H9 (cell line): Measurements from ENCODE around the gene SYT9. TPM values are rescaled to one million over a fixed set of nuclear protein-coding genes. Genes with fewer than 3 reads are reported as not detected.

Experiments used
- DNase-seq: peaks from one replicate; pipeline ENCODE4 v3.0.0-alpha.2; 2017
- H2AFZ ChIP-seq: one replicate; pipeline ENCODE4 v1.6.1; 2013; ENCODE audit warnings: mild to moderate bottlenecking, low read length, control low read depth, moderate library complexity
- H2AK5ac ChIP-seq: 2 replicates; pipeline ENCODE4 v1.6.1; 2013; ENCODE audit warnings: low read length, control low read depth, mixed read lengths; ENCODE audit not compliant: insufficient read length
- H2BK120ac ChIP-seq: one replicate; pipeline ENCODE4 v1.6.1; 2013; ENCODE audit warnings: low read depth, mild to moderate bottlenecking, low read length, control low read depth, inconsistent platforms; ENCODE audit not compliant: poor library complexity, severe bottlenecking
- H2BK12ac ChIP-seq: 2 replicates; pipeline ENCODE4 v1.6.1; 2013; ENCODE audit warnings: low read length, control low read depth, mixed read lengths, low read depth; ENCODE audit not compliant: insufficient read length
- H2BK15ac ChIP-seq: 2 replicates; pipeline ENCODE4 v1.6.1; 2013; ENCODE audit warnings: low read depth, low read length, control low read depth
- H2BK20ac ChIP-seq: one replicate; pipeline ENCODE4 v1.6.1; 2013; ENCODE audit warnings: low read depth, mild to moderate bottlenecking, low read length, control low read depth, inconsistent platforms; ENCODE audit not compliant: poor library complexity, severe bottlenecking
- H2BK5ac ChIP-seq: 2 replicates; pipeline ENCODE4 v1.6.1; 2013; ENCODE audit warnings: low read length, control low read depth, mixed read lengths; ENCODE audit not compliant: insufficient read length
- H3K14ac ChIP-seq: 2 replicates; pipeline ENCODE4 v1.6.1; 2013; ENCODE audit warnings: low read length, control low read depth; ENCODE audit not compliant: insufficient read depth
- H3K18ac ChIP-seq: 2 replicates; pipeline ENCODE4 v1.6.1; 2013; ENCODE audit warnings: low read depth, mild to moderate bottlenecking, mixed read lengths, low read length, control low read depth; ENCODE audit not compliant: insufficient read length
- H3K23ac ChIP-seq: 2 replicates; pipeline ENCODE4 v1.6.1; 2013; ENCODE audit warnings: low read length, control low read depth, mixed read lengths, low read depth; ENCODE audit not compliant: insufficient read length
- H3K23me2 ChIP-seq: 2 replicates; pipeline ENCODE4 v1.6.1; 2013; ENCODE audit warnings: low read depth, mild to moderate bottlenecking, mixed read lengths, low read length, control low read depth; ENCODE audit not compliant: insufficient read length, poor library complexity, severe bottlenecking
- H3K27ac ChIP-seq: 2 replicates; pipeline ENCODE4 v1.5.1; 2013; ENCODE audit warnings: low read length, control low read depth, mixed read lengths, low read depth; ENCODE audit not compliant: insufficient read length
- H3K27me3 ChIP-seq: 2 replicates; pipeline ENCODE4 v1.6.1; 2013; ENCODE audit warnings: low read length, control low read depth, inconsistent platforms; ENCODE audit not compliant: insufficient read depth
- H3K4ac ChIP-seq: 2 replicates; pipeline ENCODE4 v1.6.1; 2013; ENCODE audit warnings: low read depth, mild to moderate bottlenecking, control low read depth, inconsistent platforms, low read length, moderate library complexity
- H3K4me1 ChIP-seq: 2 replicates; pipeline ENCODE4 v1.6.1; 2013; ENCODE audit warnings: low read length, control low read depth, inconsistent platforms; ENCODE audit not compliant: insufficient read depth
- H3K4me2 ChIP-seq: 2 replicates; pipeline ENCODE4 v1.6.1; 2013; ENCODE audit warnings: low read length, control low read depth, mixed read lengths; ENCODE audit not compliant: insufficient read length, insufficient read depth
- H3K56ac ChIP-seq: 2 replicates; pipeline ENCODE4 v1.6.1; 2013; ENCODE audit warnings: low read depth, mild to moderate bottlenecking, mixed read lengths, low read length, control low read depth; ENCODE audit not compliant: insufficient read length
- H3K79me1 ChIP-seq: 2 replicates; pipeline ENCODE4 v1.6.1; 2013; ENCODE audit warnings: low read depth, mild to moderate bottlenecking, moderate library complexity, low read length, control low read depth, inconsistent platforms; ENCODE audit not compliant: insufficient read depth, poor library complexity, severe bottlenecking
- H3K79me2 ChIP-seq: 2 replicates; pipeline ENCODE4 v1.6.1; 2013; ENCODE audit warnings: low read length, control low read depth, inconsistent platforms; ENCODE audit not compliant: insufficient read depth
- H3K9ac ChIP-seq: 2 replicates; pipeline ENCODE4 v1.6.1; 2013; ENCODE audit warnings: low read length, control low read depth, mixed read lengths; ENCODE audit not compliant: insufficient read length; ENCODE audit errors: extremely low read depth
- H3K9me3 ChIP-seq: one replicate; pipeline ENCODE4 v1.6.1; 2013; ENCODE audit warnings: low read depth, low read length, inconsistent platforms; ENCODE audit not compliant: control insufficient read depth
- H3T11ph ChIP-seq: one replicate; pipeline ENCODE4 v1.6.1; 2013; ENCODE audit warnings: mild to moderate bottlenecking, low read length, control low read depth, inconsistent platforms
- H4K20me1 ChIP-seq: one replicate; pipeline ENCODE4 v1.6.1; 2013; ENCODE audit not compliant: control insufficient read depth, insufficient read length, insufficient read depth
- H4K5ac ChIP-seq: 2 replicates; pipeline ENCODE4 v1.6.1; 2013; ENCODE audit warnings: low read depth, mild to moderate bottlenecking, mixed read lengths, low read length, control low read depth; ENCODE audit not compliant: insufficient read length
- H4K8ac ChIP-seq: replicated peaks from 2 replicates; pipeline ENCODE4 v1.6.1; 2013; ENCODE audit warnings: low read length, control low read depth, mixed read lengths, low read depth; ENCODE audit not compliant: insufficient read length
- H4K91ac ChIP-seq: 2 replicates; pipeline ENCODE4 v1.6.1; 2013; ENCODE audit warnings: low read depth, mild to moderate bottlenecking, moderate library complexity, mixed read lengths, low read length, control low read depth; ENCODE audit not compliant: insufficient read length
- H3K27ac Mint-ChIP-seq, 3 experiments: 2 replicates in 2 of 3; 3 replicates in 1 of 3; pipeline ENCODE4 v1.8.0; 2020 to 2021; ENCODE audit warnings: mixed read lengths in 3 of 3, mild to moderate bottlenecking in 1 of 3, moderate library complexity in 1 of 3
- H3K27me3 Mint-ChIP-seq: 2 replicates; pipeline ENCODE4 v1.8.0; 2021; ENCODE audit warnings: low read depth, mild to moderate bottlenecking, moderate library complexity, mixed read lengths
- H3K36me3 Mint-ChIP-seq, 3 experiments: 2 replicates in 2 of 3; 3 replicates in 1 of 3; pipeline ENCODE4 v1.8.0; 2020 to 2021; ENCODE audit warnings: low read depth in 3 of 3, mixed read lengths in 3 of 3; ENCODE audit not compliant: insufficient read depth in 1 of 3
- H3K4me1 Mint-ChIP-seq, 2 experiments: 2 replicates each; pipeline ENCODE4 v1.8.0; 2020; ENCODE audit warnings: mixed read lengths in 2 of 2
- H3K4me3 Mint-ChIP-seq, 2 experiments: 2 replicates in 1 of 2; 3 replicates in 1 of 2; pipeline ENCODE4 v1.8.0; 2020 to 2021; ENCODE audit warnings: mild to moderate bottlenecking in 2 of 2, mixed read lengths in 2 of 2, moderate library complexity in 1 of 2
- H3K9me3 Mint-ChIP-seq, 2 experiments: 2 replicates in 1 of 2; 3 replicates in 1 of 2; pipeline ENCODE4 v1.8.0; 2020; ENCODE audit warnings: mild to moderate bottlenecking in 2 of 2, mixed read lengths in 2 of 2, moderate library complexity in 1 of 2
- CTCF ChIP-seq: fragments of 200-600 bp; sonication (generic); conservative IDR thresholded peaks from 3 replicates; pipeline ENCODE4 v1.8.0; 2021; ENCODE audit warnings: antibody characterized with exemption, mild to moderate bottlenecking
- WGBS: extraction: QIAGEN DNeasy Blood & Tissue Kit; methylation state at CpG from one replicate; pipeline ENCODE4 v1.1.7; 2013; ENCODE audit warnings: missing lambda C conversion rate, low lambda C conversion rate, mixed read lengths; ENCODE audit not compliant: insufficient read length; ENCODE audit errors: extremely low coverage; 5-methylcytosine and 5-hydroxymethylcytosine counted together
- total RNA-seq: library from RNA; stranded (reverse); gene quantifications from 2 replicates; pipeline ENCODE4 v1.2.1, GENCODE V29; 2021

Gene SYT9
- total RNA-seq, 1 experiment from 2014 or later: 0.63 TPM

GRCh38 chr11:7436657-7437056, 185.0 kb downstream of the SYT9 start:
- Histone ChIP-seq H3K4ac (no peak overlapping the region), H4K91ac (no peak overlapping the region), H3K14ac (no peak overlapping the region), H2BK120ac (no peak overlapping the region), H3K56ac (no peak overlapping the region), H2AK5ac (no peak overlapping the region), H3K9ac (no peak overlapping the region), H3K4me2 (no peak overlapping the region), H2BK20ac (no peak overlapping the region), H3K23ac (no peak overlapping the region), H3T11ph (no peak overlapping the region), H3K79me1 (no peaks in the 10 kb centered on the region), H4K8ac (no peak overlapping the region), H2BK12ac (no peak overlapping the region), H3K9me3 (no peaks in the 10 kb centered on the region), H2AFZ (no peak overlapping the region), H3K18ac (no peak overlapping the region), H2BK5ac (no peak overlapping the region), H3K27ac (no peak overlapping the region), H3K23me2 (no peaks in the 10 kb centered on the region), H4K5ac (no peak overlapping the region), H3K79me2 (no peaks in the 10 kb centered on the region), H2BK15ac (no peak overlapping the region), H3K27me3 (no peaks in the 10 kb centered on the region), H3K4me1 (no peaks in the 10 kb centered on the region; the same call in 1 of the 2 replicates), H4K20me1 (no peaks in the 10 kb centered on the region)
- Mint-ChIP-seq H3K27me3 (no peaks in the 10 kb centered on the region; the same call in 1 of the 2 replicates), H3K27ac (peak overlapping the region in 1 of 3 experiments; percentile 57; a peak in 1 of 7 replicates), H3K4me1 (peaks cover 14 to 15% of the 10 kb centered on the region in 2 experiments), H3K9me3 (no peaks in the 10 kb centered on the region), H3K36me3 (no peaks in the 10 kb centered on the region), H3K4me3 (no peak overlapping the region)
- no CpG with 5 or more reads among the region's 5 CpGs for WGBS
- DNase-seq: no peak
- TF ChIP-seq CTCF: no peak
